K562 (cell line): Measurements from ENCODE around the gene S100A1. TPM values are rescaled to one million over a fixed set of nuclear protein-coding genes. Genes with fewer than 3 reads are reported as not detected.

ENCODE experiments used
- L3MBTL2 ChIP-seq: fragments of 450-650 bp; IDR thresholded peaks from 2 replicates; pipeline ENCODE4 v1.6.1; 2016; ENCODE audit warnings: mild to moderate bottlenecking, moderate library complexity
- NEUROD1 ChIP-seq: fragments of 150-350 bp; IDR thresholded peaks from 2 replicates; pipeline ENCODE4 v1.6.1; 2014; ENCODE audit warnings: borderline replicate concordance, low read length, low read depth; ENCODE audit not compliant: partially characterized antibody
- NR2C1 ChIP-seq, 2 experiments: fragments of 450-650 bp; IDR thresholded peaks; 2 replicates each; pipeline ENCODE4 v1.6.1; 2017; ENCODE audit warnings: mild to moderate bottlenecking in 2 of 2, antibody characterized with exemption in 1 of 2, inconsistent platforms in 1 of 2, missing compliant biosample characterization in 1 of 2, missing genetic modification characterization in 1 of 2
- TAF1 ChIP-seq: IDR thresholded peaks from 2 replicates; pipeline ENCODE4 v1.6.1; 2011; ENCODE audit warnings: mild to moderate bottlenecking, low read length, moderate library complexity; ENCODE audit not compliant: insufficient read depth, control insufficient read depth, severe bottlenecking; ENCODE audit errors: extremely low read depth
- TCF3 ChIP-seq: sonication (generic); formaldehyde crosslinking; IDR thresholded peaks from 2 replicates; pipeline ENCODE4 v1.4.0; 2020; ENCODE audit warnings: mild to moderate bottlenecking, missing genetic modification reagents
- ZEB2 ChIP-seq: fragments of 450-650 bp; IDR thresholded peaks from 2 replicates; pipeline ENCODE4 v1.6.1; 2016
- polyA plus RNA-seq, 8 experiments: library from polyadenylated mRNA; depleted of rRNA in 4 of 8; stranded (reverse) in 5 of 8; unstranded in 3 of 8; fragments of >200 nt; fragmentation: Nextera tagmentation in 2 of 8; fragmentation: Illumina TruSeq in 1 of 8; extraction: Ambion mirVana in 2 of 8; extraction: Trizol in 1 of 8; gene quantifications; 2 replicates each; pipeline versions ENCODE4 v1.2.1 to v1.2.3, GENCODE V29; 2011 to 2014; ENCODE audit warnings: inconsistent platforms in 1 of 8, missing spikeins in 1 of 8
- total RNA-seq, 7 experiments: library from RNA; depleted of rRNA in 6 of 7; stranded (reverse); fragments of >200 nt in 6 of 7; fragmentation: Illumina TruSeq in 2 of 7; extraction: Trizol in 2 of 7; gene quantifications; 2 replicates each; pipeline versions ENCODE4 v1.2.1 to v1.2.3, GENCODE V29; 2011 to 2021; ENCODE audit warnings: low replicate concordance in 1 of 7
- TF ChIP-seq, protein P1 (sequence below): IDR thresholded peaks from 3 replicates; pipeline ENCODE4 v1.6.1; 2011; ENCODE audit warnings: borderline replicate concordance, mild to moderate bottlenecking, moderate library complexity; ENCODE audit not compliant: insufficient read length; ENCODE audit errors: extremely low read depth
- TF ChIP-seq, protein P2 (sequence below): fragments of 250-450 bp; sonication (Bioruptor Pico); IDR thresholded peaks from 2 replicates; pipeline ENCODE4 v1.8.0; 2022; ENCODE audit warnings: inconsistent platforms, mild to moderate bottlenecking, moderate library complexity, borderline replicate concordance
- TF ChIP-seq, protein P3 (sequence below): sonication (generic); formaldehyde crosslinking; IDR thresholded peaks from 2 replicates; pipeline ENCODE4 v1.4.0; 2020; ENCODE audit warnings: mild to moderate bottlenecking, missing genetic modification reagents
- TF ChIP-seq, protein P4 (sequence below): sonication (generic); formaldehyde crosslinking; IDR thresholded peaks from 2 replicates; pipeline ENCODE4 v1.8.0; 2022; ENCODE audit warnings: missing genetic modification reagents, mild to moderate bottlenecking, moderate library complexity, borderline replicate concordance
- TF ChIP-seq, protein P5 (sequence below): fragments of 450-650 bp; formaldehyde crosslinking; IDR thresholded peaks from 2 replicates; pipeline ENCODE4 v1.4.0; 2022; ENCODE audit warnings: mild to moderate bottlenecking, moderate library complexity
- TF ChIP-seq, protein P6 (sequence below): fragments of 450-650 bp; formaldehyde crosslinking; IDR thresholded peaks from 2 replicates; pipeline ENCODE4 v1.4.0; 2022; ENCODE audit warnings: missing genetic modification characterization
- TF ChIP-seq, protein P7 (sequence below): fragments of 250-450 bp; sonication (Bioruptor Pico); IDR thresholded peaks from 2 replicates; pipeline ENCODE4 v1.4.0; 2020; ENCODE audit warnings: mild to moderate bottlenecking

Gene S100A1
- total and polyA plus RNA-seq, 9 of the 15 experiments (the other 6 are each of a cell fraction or from before 2014, with no cell fraction given): 0.44 to 30.1 (median 12.7) TPM

DNA sequence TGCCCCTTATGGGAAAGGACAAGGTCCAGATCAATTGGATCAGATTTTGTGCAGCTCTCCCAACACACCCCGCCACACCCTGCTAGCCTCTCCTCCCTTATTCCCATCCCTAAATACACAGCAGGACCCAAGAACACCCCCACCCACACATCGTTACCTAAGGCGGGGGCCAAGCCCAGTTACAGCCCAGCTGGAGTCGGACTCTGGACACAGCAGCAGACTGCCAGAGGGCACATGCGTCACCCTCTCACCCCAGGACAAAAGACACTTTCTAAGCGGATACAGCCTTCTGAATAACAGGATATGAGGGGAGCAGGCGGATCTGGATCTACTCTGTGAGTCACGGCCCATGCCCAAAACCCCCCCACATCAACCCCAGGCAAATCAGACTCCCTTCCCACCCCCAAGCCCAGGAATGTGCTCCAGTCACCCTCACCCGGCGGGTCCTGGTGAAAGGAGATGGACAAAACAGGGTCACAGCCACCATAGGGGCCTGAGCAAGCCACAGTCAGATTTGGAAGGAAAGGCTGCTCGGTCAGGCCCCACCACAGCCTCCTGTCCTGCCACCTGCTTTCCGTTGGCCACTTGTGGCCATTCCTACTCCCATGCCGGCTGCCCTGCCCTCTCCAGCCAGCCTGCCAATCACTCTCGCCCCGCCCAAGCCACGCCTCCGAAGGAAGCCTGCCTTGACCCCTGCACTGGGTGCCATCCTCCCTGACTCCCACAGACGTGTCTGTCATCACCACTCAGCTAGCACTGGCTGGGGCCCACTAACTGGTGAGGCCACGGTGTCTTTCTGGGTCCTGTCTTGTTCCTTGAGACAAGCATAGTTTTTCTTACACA is 19.3 kb upstream of the S100A1 start (continued):
- TF ChIP-seq, protein P1, sequence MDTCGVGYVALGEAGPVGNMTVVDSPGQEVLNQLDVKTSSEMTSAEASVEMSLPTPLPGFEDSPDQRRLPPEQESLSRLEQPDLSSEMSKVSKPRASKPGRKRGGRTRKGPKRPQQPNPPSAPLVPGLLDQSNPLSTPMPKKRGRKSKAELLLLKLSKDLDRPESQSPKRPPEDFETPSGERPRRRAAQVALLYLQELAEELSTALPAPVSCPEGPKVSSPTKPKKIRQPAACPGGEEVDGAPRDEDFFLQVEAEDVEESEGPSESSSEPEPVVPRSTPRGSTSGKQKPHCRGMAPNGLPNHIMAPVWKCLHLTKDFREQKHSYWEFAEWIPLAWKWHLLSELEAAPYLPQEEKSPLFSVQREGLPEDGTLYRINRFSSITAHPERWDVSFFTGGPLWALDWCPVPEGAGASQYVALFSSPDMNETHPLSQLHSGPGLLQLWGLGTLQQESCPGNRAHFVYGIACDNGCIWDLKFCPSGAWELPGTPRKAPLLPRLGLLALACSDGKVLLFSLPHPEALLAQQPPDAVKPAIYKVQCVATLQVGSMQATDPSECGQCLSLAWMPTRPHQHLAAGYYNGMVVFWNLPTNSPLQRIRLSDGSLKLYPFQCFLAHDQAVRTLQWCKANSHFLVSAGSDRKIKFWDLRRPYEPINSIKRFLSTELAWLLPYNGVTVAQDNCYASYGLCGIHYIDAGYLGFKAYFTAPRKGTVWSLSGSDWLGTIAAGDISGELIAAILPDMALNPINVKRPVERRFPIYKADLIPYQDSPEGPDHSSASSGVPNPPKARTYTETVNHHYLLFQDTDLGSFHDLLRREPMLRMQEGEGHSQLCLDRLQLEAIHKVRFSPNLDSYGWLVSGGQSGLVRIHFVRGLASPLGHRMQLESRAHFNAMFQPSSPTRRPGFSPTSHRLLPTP: no peak
- TF ChIP-seq NR2C1 (IDR thresholded peaks at IDR 0.05): peak; percentile 83
- TF ChIP-seq NR2C1 (tag; IDR thresholded peaks at IDR 0.05): peak; percentile 84
- TF ChIP-seq, protein P2, sequence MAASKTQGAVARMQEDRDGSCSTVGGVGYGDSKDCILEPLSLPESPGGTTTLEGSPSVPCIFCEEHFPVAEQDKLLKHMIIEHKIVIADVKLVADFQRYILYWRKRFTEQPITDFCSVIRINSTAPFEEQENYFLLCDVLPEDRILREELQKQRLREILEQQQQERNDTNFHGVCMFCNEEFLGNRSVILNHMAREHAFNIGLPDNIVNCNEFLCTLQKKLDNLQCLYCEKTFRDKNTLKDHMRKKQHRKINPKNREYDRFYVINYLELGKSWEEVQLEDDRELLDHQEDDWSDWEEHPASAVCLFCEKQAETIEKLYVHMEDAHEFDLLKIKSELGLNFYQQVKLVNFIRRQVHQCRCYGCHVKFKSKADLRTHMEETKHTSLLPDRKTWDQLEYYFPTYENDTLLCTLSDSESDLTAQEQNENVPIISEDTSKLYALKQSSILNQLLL (CRISPR knock-in tag): no peak
- TF ChIP-seq TAF1: no peak
- TF ChIP-seq ZEB2: peak; percentile 72
- TF ChIP-seq, protein P3, sequence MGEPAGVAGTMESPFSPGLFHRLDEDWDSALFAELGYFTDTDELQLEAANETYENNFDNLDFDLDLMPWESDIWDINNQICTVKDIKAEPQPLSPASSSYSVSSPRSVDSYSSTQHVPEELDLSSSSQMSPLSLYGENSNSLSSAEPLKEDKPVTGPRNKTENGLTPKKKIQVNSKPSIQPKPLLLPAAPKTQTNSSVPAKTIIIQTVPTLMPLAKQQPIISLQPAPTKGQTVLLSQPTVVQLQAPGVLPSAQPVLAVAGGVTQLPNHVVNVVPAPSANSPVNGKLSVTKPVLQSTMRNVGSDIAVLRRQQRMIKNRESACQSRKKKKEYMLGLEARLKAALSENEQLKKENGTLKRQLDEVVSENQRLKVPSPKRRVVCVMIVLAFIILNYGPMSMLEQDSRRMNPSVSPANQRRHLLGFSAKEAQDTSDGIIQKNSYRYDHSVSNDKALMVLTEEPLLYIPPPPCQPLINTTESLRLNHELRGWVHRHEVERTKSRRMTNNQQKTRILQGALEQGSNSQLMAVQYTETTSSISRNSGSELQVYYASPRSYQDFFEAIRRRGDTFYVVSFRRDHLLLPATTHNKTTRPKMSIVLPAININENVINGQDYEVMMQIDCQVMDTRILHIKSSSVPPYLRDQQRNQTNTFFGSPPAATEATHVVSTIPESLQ (CRISPR knock-in tag): no peak
- TF ChIP-seq, protein P4, sequence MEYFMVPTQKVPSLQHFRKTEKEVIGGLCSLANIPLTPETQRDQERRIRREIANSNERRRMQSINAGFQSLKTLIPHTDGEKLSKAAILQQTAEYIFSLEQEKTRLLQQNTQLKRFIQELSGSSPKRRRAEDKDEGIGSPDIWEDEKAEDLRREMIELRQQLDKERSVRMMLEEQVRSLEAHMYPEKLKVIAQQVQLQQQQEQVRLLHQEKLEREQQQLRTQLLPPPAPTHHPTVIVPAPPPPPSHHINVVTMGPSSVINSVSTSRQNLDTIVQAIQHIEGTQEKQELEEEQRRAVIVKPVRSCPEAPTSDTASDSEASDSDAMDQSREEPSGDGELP (CRISPR knock-in tag): peak; percentile 63; the same call in 1 of the 2 replicates
- TF ChIP-seq, protein P5, sequence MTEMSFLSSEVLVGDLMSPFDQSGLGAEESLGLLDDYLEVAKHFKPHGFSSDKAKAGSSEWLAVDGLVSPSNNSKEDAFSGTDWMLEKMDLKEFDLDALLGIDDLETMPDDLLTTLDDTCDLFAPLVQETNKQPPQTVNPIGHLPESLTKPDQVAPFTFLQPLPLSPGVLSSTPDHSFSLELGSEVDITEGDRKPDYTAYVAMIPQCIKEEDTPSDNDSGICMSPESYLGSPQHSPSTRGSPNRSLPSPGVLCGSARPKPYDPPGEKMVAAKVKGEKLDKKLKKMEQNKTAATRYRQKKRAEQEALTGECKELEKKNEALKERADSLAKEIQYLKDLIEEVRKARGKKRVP (CRISPR knock-in tag): no peak
- peak; percentile 50; the same call in 1 of the 2 replicates for TF ChIP-seq L3MBTL2
- TF ChIP-seq, protein P6, sequence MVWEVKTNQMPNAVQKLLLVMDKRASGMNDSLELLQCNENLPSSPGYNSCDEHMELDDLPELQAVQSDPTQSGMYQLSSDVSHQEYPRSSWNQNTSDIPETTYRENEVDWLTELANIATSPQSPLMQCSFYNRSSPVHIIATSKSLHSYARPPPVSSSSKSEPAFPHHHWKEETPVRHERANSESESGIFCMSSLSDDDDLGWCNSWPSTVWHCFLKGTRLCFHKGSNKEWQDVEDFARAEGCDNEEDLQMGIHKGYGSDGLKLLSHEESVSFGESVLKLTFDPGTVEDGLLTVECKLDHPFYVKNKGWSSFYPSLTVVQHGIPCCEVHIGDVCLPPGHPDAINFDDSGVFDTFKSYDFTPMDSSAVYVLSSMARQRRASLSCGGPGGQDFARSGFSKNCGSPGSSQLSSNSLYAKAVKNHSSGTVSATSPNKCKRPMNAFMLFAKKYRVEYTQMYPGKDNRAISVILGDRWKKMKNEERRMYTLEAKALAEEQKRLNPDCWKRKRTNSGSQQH (CRISPR knock-in tag): no peak
- no peak for TF ChIP-seq NEUROD1
- TF ChIP-seq, protein P7, sequence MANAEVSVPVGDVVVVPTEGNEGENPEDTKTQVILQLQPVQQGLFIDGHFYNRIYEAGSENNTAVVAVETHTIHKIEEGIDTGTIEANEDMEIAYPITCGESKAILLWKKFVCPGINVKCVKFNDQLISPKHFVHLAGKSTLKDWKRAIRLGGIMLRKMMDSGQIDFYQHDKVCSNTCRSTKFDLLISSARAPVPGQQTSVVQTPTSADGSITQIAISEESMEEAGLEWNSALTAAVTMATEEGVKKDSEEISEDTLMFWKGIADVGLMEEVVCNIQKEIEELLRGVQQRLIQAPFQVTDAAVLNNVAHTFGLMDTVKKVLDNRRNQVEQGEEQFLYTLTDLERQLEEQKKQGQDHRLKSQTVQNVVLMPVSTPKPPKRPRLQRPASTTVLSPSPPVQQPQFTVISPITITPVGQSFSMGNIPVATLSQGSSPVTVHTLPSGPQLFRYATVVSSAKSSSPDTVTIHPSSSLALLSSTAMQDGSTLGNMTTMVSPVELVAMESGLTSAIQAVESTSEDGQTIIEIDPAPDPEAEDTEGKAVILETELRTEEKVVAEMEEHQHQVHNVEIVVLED (CRISPR knock-in tag): peak; percentile 62
- no peak for TF ChIP-seq TCF3 (CRISPR knock-in tag)
